Measurements from ENCODE around the gene ATR. TPM values are rescaled to one million over a fixed set of nuclear protein-coding genes. Genes with fewer than 3 reads are reported as not detected.

Gene ATR
- total RNA-seq, 1 experiment from 2014 or later: 28.3 TPM

DNA sequence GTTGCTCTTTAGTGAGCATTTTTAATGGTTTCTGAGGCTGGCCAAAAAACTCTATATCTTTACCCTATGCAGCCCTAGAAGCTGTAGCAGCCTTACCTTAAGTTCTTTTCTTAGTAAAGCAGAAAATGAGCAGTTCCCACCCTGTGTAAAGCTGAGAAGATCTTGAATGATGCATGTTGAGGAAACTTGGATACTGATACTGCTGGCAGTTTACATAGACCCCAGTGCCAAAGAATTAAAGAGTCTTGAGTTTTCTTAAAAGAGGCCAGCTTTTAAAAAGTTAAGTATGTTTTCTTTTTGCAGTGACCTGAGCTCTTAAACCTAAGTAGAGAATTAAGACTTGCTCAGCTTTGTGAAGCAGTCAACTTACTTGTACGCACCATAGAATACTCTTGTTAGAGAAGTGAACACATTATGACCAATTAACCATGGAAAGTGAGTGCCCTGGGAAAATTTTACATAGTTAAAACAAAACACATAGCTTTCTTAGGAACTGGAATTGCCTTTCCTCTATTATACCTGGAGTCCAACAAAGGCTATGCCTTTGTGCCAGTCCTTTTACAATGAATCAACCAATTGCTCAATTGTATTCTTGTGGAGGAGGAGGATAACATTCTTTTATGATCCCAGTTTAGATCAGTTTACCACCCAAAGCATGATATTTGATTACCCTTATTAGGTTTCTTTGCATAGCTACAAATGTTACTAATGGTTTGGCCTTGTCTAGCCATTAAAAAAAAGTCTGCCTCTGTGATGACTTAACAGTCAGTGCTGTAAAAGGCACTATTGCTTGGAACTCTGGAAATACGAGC, 46.0 kb upstream of the ATR start:
- Histone ChIP-seq H3K9me3 (ENCODE audit: low read depth, low read length, poor library complexity, severe bottlenecking) (no peaks in the 10 kb centered on the region), H3K27ac (ENCODE audit: low read depth, low read length, poor library complexity, severe bottlenecking) (no peak overlapping the region), H3K27me3 (replicated peaks; ENCODE audit: insufficient read depth, low read depth, low read length, poor library complexity) (no peaks in the 10 kb centered on the region), H3K36me3 (ENCODE audit: insufficient read depth, low read length, poor library complexity, severe bottlenecking) (no peaks in the 10 kb centered on the region), H3K4me1 (ENCODE audit: insufficient read depth, low read length, poor library complexity, severe bottlenecking) (no peaks in the 10 kb centered on the region), H3K4me3 (ENCODE audit: low read depth, low read length, poor library complexity, severe bottlenecking) (no peak overlapping the region)
- POLR2A ChIA-PET (ENCODE audit: low non-redundant PET): no interaction called here
- CTCF ChIA-PET: no interaction called here
- no peak for TF ChIP-seq EZH2 (IDR thresholded peaks at IDR 0.05; ENCODE audit: borderline replicate concordance, low read depth, low read length, poor library complexity, severe bottlenecking)
- TF ChIP-seq, protein P1, sequence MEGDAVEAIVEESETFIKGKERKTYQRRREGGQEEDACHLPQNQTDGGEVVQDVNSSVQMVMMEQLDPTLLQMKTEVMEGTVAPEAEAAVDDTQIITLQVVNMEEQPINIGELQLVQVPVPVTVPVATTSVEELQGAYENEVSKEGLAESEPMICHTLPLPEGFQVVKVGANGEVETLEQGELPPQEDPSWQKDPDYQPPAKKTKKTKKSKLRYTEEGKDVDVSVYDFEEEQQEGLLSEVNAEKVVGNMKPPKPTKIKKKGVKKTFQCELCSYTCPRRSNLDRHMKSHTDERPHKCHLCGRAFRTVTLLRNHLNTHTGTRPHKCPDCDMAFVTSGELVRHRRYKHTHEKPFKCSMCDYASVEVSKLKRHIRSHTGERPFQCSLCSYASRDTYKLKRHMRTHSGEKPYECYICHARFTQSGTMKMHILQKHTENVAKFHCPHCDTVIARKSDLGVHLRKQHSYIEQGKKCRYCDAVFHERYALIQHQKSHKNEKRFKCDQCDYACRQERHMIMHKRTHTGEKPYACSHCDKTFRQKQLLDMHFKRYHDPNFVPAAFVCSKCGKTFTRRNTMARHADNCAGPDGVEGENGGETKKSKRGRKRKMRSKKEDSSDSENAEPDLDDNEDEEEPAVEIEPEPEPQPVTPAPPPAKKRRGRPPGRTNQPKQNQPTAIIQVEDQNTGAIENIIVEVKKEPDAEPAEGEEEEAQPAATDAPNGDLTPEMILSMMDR (conservative IDR thresholded peaks at IDR 0.05; ENCODE audit: low read depth, low read length): no peak
- DNase-seq (ENCODE audit: low spot score): no peak
- BruUV-seq (replicated peaks): no TSS peak
- intact Hi-C loops (cut with micrococcal nuclease; ENCODE audit: unreplicated experiment): no loop called here

DNA sequence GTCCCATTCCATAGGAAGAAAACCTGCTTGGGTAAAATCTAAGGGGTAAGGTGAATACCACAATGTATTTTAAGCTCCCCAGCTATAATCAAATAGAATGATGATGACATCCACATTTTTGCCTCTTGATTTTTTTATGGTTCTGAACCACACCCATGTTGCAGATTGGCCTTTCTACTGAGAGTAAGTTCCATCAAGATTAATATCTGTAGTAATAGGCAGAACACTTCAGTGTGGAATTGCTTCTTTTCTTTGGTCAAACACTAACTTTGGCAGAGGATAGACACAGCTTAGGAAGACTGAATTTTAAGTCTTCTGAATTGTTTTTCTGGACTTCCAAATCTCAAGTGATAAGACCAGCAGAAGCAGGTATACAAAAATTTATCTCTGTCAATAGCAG, 44.7 kb upstream of the ATR start:
- ChIA-PET POLR2A (ENCODE audit: low non-redundant PET) (no interaction called here), CTCF (no interaction called here)
- Histone ChIP-seq H3K27ac (ENCODE audit: low read depth, low read length, poor library complexity, severe bottlenecking) (no peak overlapping the region), H3K36me3 (ENCODE audit: insufficient read depth, low read length, poor library complexity, severe bottlenecking) (no peaks in the 10 kb centered on the region), H3K9me3 (ENCODE audit: low read depth, low read length, poor library complexity, severe bottlenecking) (no peaks in the 10 kb centered on the region), H3K27me3 (replicated peaks; ENCODE audit: insufficient read depth, low read depth, low read length, poor library complexity) (no peaks in the 10 kb centered on the region), H3K4me1 (ENCODE audit: insufficient read depth, low read length, poor library complexity, severe bottlenecking) (no peaks in the 10 kb centered on the region), H3K4me3 (ENCODE audit: low read depth, low read length, poor library complexity, severe bottlenecking) (no peak overlapping the region)
- TF ChIP-seq EZH2 (IDR thresholded peaks at IDR 0.05; ENCODE audit: borderline replicate concordance, low read depth, low read length, poor library complexity, severe bottlenecking): no peak
- TF ChIP-seq, protein P1 (conservative IDR thresholded peaks at IDR 0.05; ENCODE audit: low read depth, low read length): no peak
- DNase-seq (ENCODE audit: low spot score): no peak
- no TSS peak for BruUV-seq (replicated peaks)
- intact Hi-C loops (cut with micrococcal nuclease; ENCODE audit: unreplicated experiment): no loop called here

DNA sequence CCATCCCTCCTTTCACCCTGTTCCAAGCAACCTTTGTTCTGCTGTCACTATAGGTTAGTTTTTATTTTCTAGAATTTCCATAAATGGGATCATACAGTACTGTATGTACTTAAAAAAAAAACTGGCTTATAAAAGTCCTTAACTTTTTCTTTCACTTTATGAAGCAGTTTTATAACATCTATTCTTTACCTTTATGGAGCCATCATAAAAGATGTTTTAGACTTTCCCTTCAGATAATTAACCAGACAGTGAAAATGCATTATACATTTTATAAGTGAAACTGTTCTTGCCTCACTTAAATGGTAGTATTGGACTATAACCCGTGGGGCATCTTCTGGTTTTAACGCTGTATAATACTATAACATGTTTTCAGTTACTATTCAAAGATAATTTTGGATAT, 43.9 kb upstream of the ATR start:
- H3K9me3 ChIP-seq (ENCODE audit: low read depth, low read length, poor library complexity, severe bottlenecking): no peaks in the 10 kb centered on the region
- no peak overlapping the region for H3K27ac ChIP-seq (ENCODE audit: low read depth, low read length, poor library complexity, severe bottlenecking)
- intact Hi-C loops (cut with micrococcal nuclease; ENCODE audit: unreplicated experiment): no loop called here
- POLR2A ChIA-PET (ENCODE audit: low non-redundant PET): no interaction called here
- no peaks in the 10 kb centered on the region for H3K36me3 ChIP-seq (ENCODE audit: insufficient read depth, low read length, poor library complexity, severe bottlenecking)
- H3K4me1 ChIP-seq (ENCODE audit: insufficient read depth, low read length, poor library complexity, severe bottlenecking): no peaks in the 10 kb centered on the region
- no peaks in the 10 kb centered on the region for H3K27me3 ChIP-seq (replicated peaks; ENCODE audit: insufficient read depth, low read depth, low read length, poor library complexity)
- H3K4me3 ChIP-seq (ENCODE audit: low read depth, low read length, poor library complexity, severe bottlenecking): no peak overlapping the region
- no peak for DNase-seq (ENCODE audit: low spot score)
- TF ChIP-seq, protein P1 (conservative IDR thresholded peaks at IDR 0.05; ENCODE audit: low read depth, low read length): no peak
- no peak for TF ChIP-seq EZH2 (IDR thresholded peaks at IDR 0.05; ENCODE audit: borderline replicate concordance, low read depth, low read length, poor library complexity, severe bottlenecking)
- CTCF ChIA-PET: no interaction called here
- BruUV-seq (replicated peaks): no TSS peak
